CD14-positive monocyte (primary cell): ENCODE data around the gene STARD6. TPM values are rescaled to one million over a fixed set of nuclear protein-coding genes. Genes with fewer than 3 reads are reported as not detected.

Experiments used
- DNase-seq, 3 donors: peaks; one replicate each; pipeline ENCODE4 v3.0.0-alpha.2; 2011 to 2022
- H2AFZ ChIP-seq: 2 replicates; pipeline ENCODE4 v1.6.0; 2012; ENCODE audit warnings: mild to moderate bottlenecking, low read depth, low read length, inconsistent platforms; ENCODE audit not compliant: insufficient read depth, poor library complexity, severe bottlenecking
- H3K27ac ChIP-seq, 2 donors: 1 replicate in 1 of 2; 2 replicates in 1 of 2; pipeline ENCODE4 v1.5.1; 2012 to 2013; ENCODE audit warnings: low read length in 2 of 2, control low read depth in 1 of 2, inconsistent platforms in 1 of 2, low read depth in 1 of 2, mild to moderate bottlenecking in 1 of 2
- H3K27me3 ChIP-seq, 2 donors: one replicate each; pipeline versions ENCODE4 v1.6.0 to v1.6.1; 2011 to 2013; ENCODE audit warnings: low read length in 2 of 2; ENCODE audit not compliant: control insufficient read depth in 2 of 2, insufficient read depth in 2 of 2
- H3K36me3 ChIP-seq, 2 donors: replicated peaks in 1 of 2; 1 replicate in 1 of 2; 2 replicates in 1 of 2; pipeline versions ENCODE4 v1.5.1 to v1.6.1; 2012 to 2013; ENCODE audit warnings: low read length in 2 of 2, control low read depth in 1 of 2, inconsistent platforms in 1 of 2, mild to moderate bottlenecking in 1 of 2; ENCODE audit not compliant: insufficient read depth in 2 of 2, control insufficient read depth in 1 of 2
- H3K4me1 ChIP-seq, 2 donors: 1 replicate in 1 of 2; 2 replicates in 1 of 2; pipeline versions ENCODE4 v1.5.1 to v1.6.1; 2012 to 2013; ENCODE audit warnings: low read length in 2 of 2, control low read depth in 1 of 2, inconsistent platforms in 1 of 2, mild to moderate bottlenecking in 1 of 2, moderate library complexity in 1 of 2; ENCODE audit not compliant: insufficient read depth in 2 of 2, control insufficient read depth in 1 of 2
- H3K4me2 ChIP-seq: replicated peaks from 2 replicates; pipeline ENCODE3; 2012; ENCODE audit warnings: low read length, moderate library complexity, mild to moderate bottlenecking; ENCODE audit not compliant: poor library complexity, severe bottlenecking; ENCODE audit errors: extremely low read depth
- H3K4me3 ChIP-seq, 3 experiments: fragments of 200-600 bp in 1 of 3; sonication (generic) in 1 of 3; replicated peaks in 1 of 3; 1 replicate in 2 of 3; 2 replicates in 1 of 3; pipeline ENCODE4 v1.5.1; 2011 to 2013; ENCODE audit warnings: low read length in 3 of 3, mild to moderate bottlenecking in 3 of 3, control low read depth in 2 of 3, low read depth in 2 of 3, inconsistent platforms in 1 of 3, moderate library complexity in 1 of 3
- H3K79me2 ChIP-seq: 2 replicates; pipeline ENCODE4 v1.6.0; 2012; ENCODE audit warnings: mild to moderate bottlenecking, control low read depth, inconsistent platforms, low read length, moderate library complexity; ENCODE audit not compliant: insufficient read depth
- H3K9ac ChIP-seq: 2 replicates; pipeline ENCODE4 v1.6.0; 2017; ENCODE audit warnings: low read length, mild to moderate bottlenecking; ENCODE audit not compliant: insufficient read depth, poor library complexity, severe bottlenecking
- H3K9me3 ChIP-seq, 2 donors: replicated peaks in 1 of 2; 1 replicate in 1 of 2; 2 replicates in 1 of 2; pipeline versions ENCODE4 v1.5.1 to v1.6.1; 2012 to 2013; ENCODE audit warnings: low read length in 2 of 2, control low read depth in 1 of 2; ENCODE audit not compliant: control insufficient read depth in 1 of 2, insufficient read depth in 1 of 2
- H4K20me1 ChIP-seq: 2 replicates; pipeline ENCODE4 v1.6.0; 2012; ENCODE audit warnings: mild to moderate bottlenecking, low read length, control low read depth, moderate library complexity; ENCODE audit not compliant: insufficient read depth
- H3K27ac Mint-ChIP-seq, 7 donors: one replicate each; pipeline ENCODE4 v1.8.0; 2020; ENCODE audit warnings: mild to moderate bottlenecking in 7 of 7, mixed read lengths in 7 of 7, moderate library complexity in 6 of 7, inconsistent platforms in 2 of 7
- H3K27me3 Mint-ChIP-seq, 3 donors: one replicate each; pipeline ENCODE4 v1.8.0; 2021 to 2022; ENCODE audit warnings: low read depth in 3 of 3, mild to moderate bottlenecking in 3 of 3, mixed read lengths in 3 of 3, moderate library complexity in 3 of 3, inconsistent platforms in 1 of 3
- H3K36me3 Mint-ChIP-seq, 2 donors: one replicate each; pipeline ENCODE4 v1.8.0; 2020; ENCODE audit warnings: mixed read lengths in 2 of 2, inconsistent platforms in 1 of 2, mild to moderate bottlenecking in 1 of 2
- H3K4me1 Mint-ChIP-seq: one replicate; pipeline ENCODE4 v1.8.0; 2020; ENCODE audit warnings: mild to moderate bottlenecking, mixed read lengths
- H3K4me3 Mint-ChIP-seq, 2 donors: one replicate each; pipeline ENCODE4 v1.8.0; 2020; ENCODE audit warnings: mild to moderate bottlenecking in 2 of 2, mixed read lengths in 2 of 2, moderate library complexity in 1 of 2
- H3K9me3 Mint-ChIP-seq, 7 donors: one replicate each; pipeline ENCODE4 v1.8.0; 2020 to 2022; ENCODE audit warnings: mixed read lengths in 7 of 7, mild to moderate bottlenecking in 6 of 7, moderate library complexity in 6 of 7, inconsistent platforms in 2 of 7
- WGBS: methylation state at CpG from one replicate; pipeline ENCODE4 v1.1.5; 2013; ENCODE audit warnings: missing lambda C conversion rate; ENCODE audit not compliant: insufficient coverage; 5-methylcytosine and 5-hydroxymethylcytosine counted together
- intact Hi-C, 2 donors: fragments of 100-400 bp; cut with micrococcal nuclease; formaldehyde crosslinking; loops; one replicate each; pipeline versions ENCODE4 v1.15.0 to v1.15.1; 2023
- polyA plus RNA-seq, 3 donors: library from polyadenylated mRNA; depleted of rRNA in 1 of 3; unstranded in 2 of 3; stranded (reverse) in 1 of 3; fragments of 300-500 nt in 2 of 3; fragments of >200 nt in 1 of 3; fragmentation: Illumina TruSeq in 2 of 3; gene quantifications; 1 replicate in 2 of 3; 2 replicates in 1 of 3; pipeline ENCODE4 v1.2.3, GENCODE V29; 2012 to 2021
- TF ChIP-seq, protein P1 (sequence below): fragments of 200-600 bp; IDR thresholded peaks from one replicate; pipeline ENCODE4 v1.8.0; 2022; ENCODE audit warnings: antibody characterized with exemption, mild to moderate bottlenecking

The STARD6 gene
- polyA plus RNA-seq, 3 donors = not detected

DNA sequence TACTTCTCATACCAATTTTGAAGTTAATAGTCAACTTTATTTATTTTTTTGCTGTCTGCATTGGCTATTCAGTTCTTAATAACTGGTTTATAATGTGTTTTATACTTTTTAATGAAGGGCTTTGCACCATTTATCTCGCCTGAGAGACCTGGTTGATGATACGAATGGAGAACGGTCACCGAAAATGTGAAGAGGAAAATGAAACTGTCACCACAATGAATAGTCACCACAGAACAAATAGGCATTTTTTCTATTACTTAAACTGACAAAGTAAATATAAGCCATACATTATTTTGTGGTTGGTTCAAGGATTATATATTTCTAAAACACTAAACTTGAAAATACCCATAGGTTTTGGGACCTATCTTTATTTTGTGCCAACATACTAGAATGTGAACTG lies 20.4 kb upstream of the STARD6 start:
- no peaks in the 10 kb centered on the region for H3K4me1 Mint-ChIP-seq
- no peaks in the 10 kb centered on the region for H3K79me2 ChIP-seq
- peaks cover 14 to 17% of the 10 kb centered on the region in 2 donors for H3K36me3 Mint-ChIP-seq
- no peaks in the 10 kb centered on the region for H3K27me3 Mint-ChIP-seq
- H3K9me3 Mint-ChIP-seq = peaks cover 0 to 8% (median 0%) of the 10 kb centered on the region in 7 donors
- no peak overlapping the region for H2AFZ ChIP-seq
- H3K4me2 ChIP-seq = no peak overlapping the region
- no peak for DNase-seq
- H3K27ac Mint-ChIP-seq = no peak overlapping the region
- no CpG with 5 or more reads among the region's 4 CpGs for WGBS
- peaks cover 6 to 44% of the 10 kb centered on the region in 2 donors for H3K36me3 ChIP-seq
- no peaks in the 10 kb centered on the region for H3K9me3 ChIP-seq
- no peaks in the 10 kb centered on the region for H4K20me1 ChIP-seq
- no peaks in the 10 kb centered on the region for H3K4me1 ChIP-seq
- H3K4me3 Mint-ChIP-seq = no peak overlapping the region
- no peaks in the 10 kb centered on the region for H3K27me3 ChIP-seq
- intact Hi-C loops = no loop called here
- TF ChIP-seq, protein P1, sequence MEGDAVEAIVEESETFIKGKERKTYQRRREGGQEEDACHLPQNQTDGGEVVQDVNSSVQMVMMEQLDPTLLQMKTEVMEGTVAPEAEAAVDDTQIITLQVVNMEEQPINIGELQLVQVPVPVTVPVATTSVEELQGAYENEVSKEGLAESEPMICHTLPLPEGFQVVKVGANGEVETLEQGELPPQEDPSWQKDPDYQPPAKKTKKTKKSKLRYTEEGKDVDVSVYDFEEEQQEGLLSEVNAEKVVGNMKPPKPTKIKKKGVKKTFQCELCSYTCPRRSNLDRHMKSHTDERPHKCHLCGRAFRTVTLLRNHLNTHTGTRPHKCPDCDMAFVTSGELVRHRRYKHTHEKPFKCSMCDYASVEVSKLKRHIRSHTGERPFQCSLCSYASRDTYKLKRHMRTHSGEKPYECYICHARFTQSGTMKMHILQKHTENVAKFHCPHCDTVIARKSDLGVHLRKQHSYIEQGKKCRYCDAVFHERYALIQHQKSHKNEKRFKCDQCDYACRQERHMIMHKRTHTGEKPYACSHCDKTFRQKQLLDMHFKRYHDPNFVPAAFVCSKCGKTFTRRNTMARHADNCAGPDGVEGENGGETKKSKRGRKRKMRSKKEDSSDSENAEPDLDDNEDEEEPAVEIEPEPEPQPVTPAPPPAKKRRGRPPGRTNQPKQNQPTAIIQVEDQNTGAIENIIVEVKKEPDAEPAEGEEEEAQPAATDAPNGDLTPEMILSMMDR = no peak
- H3K9ac ChIP-seq = no peak overlapping the region
- H3K27ac ChIP-seq = no peak overlapping the region
- no peak overlapping the region for H3K4me3 ChIP-seq

DNA sequence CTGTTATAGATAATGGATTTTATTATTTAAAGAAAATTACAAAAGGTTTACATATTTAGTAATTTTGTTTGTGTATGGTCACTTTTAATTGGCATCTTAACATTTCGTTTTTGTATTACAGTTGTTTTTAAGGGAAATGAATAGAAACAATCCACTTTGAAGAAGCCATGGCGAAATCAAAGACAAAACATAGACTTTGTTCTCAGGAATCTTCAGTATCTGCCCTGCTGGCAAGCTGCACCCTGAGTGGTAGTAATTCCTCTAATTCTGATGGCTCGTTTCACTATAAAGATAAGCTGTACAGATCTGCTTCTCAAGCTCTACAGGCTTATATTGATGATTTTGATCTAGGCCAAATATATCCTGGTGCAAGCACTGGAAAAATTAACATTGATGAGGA lies 2.7 kb upstream of the STARD6 start:
- 100% methylated on average over 1 of the region's 3 CpGs for WGBS
- H3K4me2 ChIP-seq = no peak overlapping the region
- Mint-ChIP-seq H3K27me3 (peaks cover 0 to 5% (median 4%) of the 10 kb centered on the region in 3 donors), H3K4me1 (peaks cover 14% of the 10 kb centered on the region), H3K4me3 (no peak overlapping the region), H3K36me3 (peaks cover 7 to 13% of the 10 kb centered on the region in 2 donors), H3K9me3 (no peaks in the 10 kb centered on the region), H3K27ac (no peak overlapping the region)
- no peak overlapping the region for H3K9ac ChIP-seq
- no peak overlapping the region for H2AFZ ChIP-seq
- H3K4me3 ChIP-seq = no peak overlapping the region
- no peak overlapping the region for H3K27ac ChIP-seq
- H3K36me3 ChIP-seq = peaks cover 3 to 7% of the 10 kb centered on the region in 2 donors
- peaks cover 0 to 3% of the 10 kb centered on the region in 2 donors for H3K27me3 ChIP-seq
- intact Hi-C loops = no loop called here
- H4K20me1 ChIP-seq = no peaks in the 10 kb centered on the region
- TF ChIP-seq, protein P1 = no peak
- no peaks in the 10 kb centered on the region for H3K9me3 ChIP-seq
- no peak for DNase-seq
- peaks cover 14% of the 10 kb centered on the region for H3K79me2 ChIP-seq
- H3K4me1 ChIP-seq = peaks cover 9 to 17% of the 10 kb centered on the region in 2 donors
